ENCODE results near the gene EVA1B. TPM values are rescaled to one million over a fixed set of nuclear protein-coding genes. Genes with fewer than 3 reads are reported as not detected.

The EVA1B gene
- total RNA-seq, 1 donor from 2014 or later, result 139 TPM

DNA sequence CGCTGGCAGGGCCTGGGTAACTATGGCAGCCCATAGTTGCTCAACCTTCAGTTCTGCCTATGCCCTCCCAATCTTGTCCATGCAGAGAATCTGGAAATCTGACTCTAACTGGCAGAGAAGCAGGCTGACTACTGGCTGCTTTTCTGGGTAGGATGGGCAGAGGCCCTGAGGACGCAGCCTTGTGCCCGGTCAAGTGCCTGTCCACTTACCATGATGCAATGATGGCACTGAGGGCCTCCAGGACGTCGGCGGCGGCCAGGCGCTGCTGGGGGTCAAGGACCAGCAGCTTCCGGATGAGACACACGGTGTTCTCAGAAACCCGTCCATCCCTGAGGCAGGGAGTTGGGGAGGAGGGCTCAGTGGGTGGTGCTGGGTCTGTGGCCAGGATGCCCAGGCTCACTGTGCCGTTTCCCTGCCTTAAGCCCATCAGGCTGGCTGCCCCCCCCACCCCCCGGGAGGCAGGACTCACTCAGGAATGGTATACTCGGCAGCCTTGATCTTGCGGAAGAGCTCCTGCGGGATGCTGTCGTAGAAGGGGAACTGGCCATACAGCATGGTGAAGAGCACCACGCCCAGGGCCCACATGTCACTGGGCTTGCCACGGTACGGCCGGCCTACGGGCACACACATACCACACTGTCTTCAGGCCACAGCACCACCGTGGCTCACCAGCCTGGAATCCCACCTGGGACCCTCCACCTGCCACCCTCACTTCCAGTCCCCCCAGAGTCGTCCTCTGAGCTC is 20.4 kb upstream of the EVA1B start:
- no peak for DNase-seq (ENCODE audit: low read depth)
- Histone ChIP-seq H3K27me3 (ENCODE audit: control insufficient read depth, insufficient read depth, low read length) (no peaks in the 10 kb centered on the region), H3K4me3 (ENCODE audit: low read depth, low read length) (no peak overlapping the region), H3K36me3 (ENCODE audit: control insufficient read depth, insufficient read depth, low read length) (peaks cover 5% of the 10 kb centered on the region)
- TF ChIP-seq, protein P1, sequence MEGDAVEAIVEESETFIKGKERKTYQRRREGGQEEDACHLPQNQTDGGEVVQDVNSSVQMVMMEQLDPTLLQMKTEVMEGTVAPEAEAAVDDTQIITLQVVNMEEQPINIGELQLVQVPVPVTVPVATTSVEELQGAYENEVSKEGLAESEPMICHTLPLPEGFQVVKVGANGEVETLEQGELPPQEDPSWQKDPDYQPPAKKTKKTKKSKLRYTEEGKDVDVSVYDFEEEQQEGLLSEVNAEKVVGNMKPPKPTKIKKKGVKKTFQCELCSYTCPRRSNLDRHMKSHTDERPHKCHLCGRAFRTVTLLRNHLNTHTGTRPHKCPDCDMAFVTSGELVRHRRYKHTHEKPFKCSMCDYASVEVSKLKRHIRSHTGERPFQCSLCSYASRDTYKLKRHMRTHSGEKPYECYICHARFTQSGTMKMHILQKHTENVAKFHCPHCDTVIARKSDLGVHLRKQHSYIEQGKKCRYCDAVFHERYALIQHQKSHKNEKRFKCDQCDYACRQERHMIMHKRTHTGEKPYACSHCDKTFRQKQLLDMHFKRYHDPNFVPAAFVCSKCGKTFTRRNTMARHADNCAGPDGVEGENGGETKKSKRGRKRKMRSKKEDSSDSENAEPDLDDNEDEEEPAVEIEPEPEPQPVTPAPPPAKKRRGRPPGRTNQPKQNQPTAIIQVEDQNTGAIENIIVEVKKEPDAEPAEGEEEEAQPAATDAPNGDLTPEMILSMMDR (IDR thresholded peaks at IDR 0.05; ENCODE audit: insufficient read depth, low read length, poor library complexity, severe bottlenecking), result no peak

DNA sequence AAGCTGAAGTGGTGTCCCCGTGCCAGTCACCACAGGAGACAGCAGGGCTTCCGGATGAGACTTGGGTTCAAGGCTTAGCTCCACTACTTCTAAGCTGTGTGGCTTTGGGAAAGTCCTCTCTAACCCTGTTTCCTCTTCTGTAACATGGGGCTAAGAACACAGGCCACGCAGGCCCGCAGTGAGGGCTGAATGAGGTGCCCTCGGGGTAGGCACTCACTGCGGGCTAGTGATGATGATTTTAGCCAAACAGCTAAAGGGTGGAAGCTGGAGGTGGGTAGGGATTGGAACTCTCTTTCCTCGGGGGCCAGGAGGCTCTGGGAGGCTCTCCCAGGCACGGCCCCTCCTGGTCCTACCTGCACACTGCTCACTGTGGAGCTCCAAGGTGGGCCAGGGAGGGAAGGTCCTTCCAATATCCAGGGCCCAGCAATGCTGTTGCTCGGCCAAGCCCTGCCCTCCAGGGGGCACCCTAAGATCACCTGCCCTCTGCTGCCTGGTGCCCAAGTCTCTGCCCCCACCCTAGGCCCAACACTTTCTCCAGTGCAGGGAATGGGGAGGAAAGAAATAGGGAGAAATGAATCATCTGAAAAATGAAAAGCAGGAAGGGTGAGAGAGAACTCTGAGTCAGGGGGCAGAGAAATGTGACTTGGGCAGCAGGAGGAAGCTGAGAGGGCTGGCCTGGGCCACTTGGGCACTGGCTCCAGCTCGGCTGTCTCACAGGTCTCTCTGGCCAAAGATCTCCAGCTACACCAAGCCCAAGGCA is 19.2 kb upstream of the EVA1B start:
- Histone ChIP-seq H3K4me3 (ENCODE audit: low read depth, low read length) (no peak overlapping the region), H3K27me3 (ENCODE audit: control insufficient read depth, insufficient read depth, low read length) (no peaks in the 10 kb centered on the region), H3K36me3 (ENCODE audit: control insufficient read depth, insufficient read depth, low read length) (peaks cover 1% of the 10 kb centered on the region)
- DNase-seq (ENCODE audit: low read depth), result no peak
- TF ChIP-seq, protein P1 (IDR thresholded peaks at IDR 0.05; ENCODE audit: insufficient read depth, low read length, poor library complexity, severe bottlenecking), result peak; percentile 89

DNA sequence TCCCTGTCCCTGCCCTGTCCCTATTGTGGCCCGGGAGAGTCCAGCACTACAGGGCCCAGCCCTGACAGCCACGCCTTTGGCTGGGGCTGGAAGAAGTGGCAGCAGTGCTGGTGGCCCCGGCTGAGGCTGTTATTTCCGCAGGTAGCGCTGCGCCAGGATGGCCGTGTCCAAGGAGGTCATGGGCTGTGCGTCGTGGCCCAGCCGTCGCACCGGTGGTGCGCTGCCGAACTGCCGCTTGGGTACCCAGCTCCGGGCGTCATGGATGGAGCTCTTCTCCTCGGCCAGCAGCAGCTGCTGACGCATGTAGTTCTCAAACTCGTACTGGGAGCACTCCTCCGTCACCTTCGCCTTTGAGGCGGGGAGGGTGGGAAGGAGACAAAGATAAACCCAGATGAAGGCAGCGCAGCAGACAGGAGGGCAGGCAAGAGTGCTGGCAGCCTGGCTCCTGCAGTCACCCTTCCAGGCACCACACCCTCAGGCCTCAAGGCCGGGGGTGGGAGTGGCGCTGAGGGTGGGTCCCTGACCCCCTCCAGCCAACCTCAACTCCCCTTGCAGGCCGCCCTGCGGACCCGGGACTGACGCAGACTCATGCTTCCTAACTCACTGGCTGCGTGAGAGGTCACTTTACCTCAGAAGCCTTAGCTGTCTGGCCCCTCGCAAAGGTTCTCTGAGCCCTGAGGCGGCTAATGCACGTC is 18.3 kb upstream of the EVA1B start:
- DNase-seq (ENCODE audit: low read depth), result no peak
- TF ChIP-seq, protein P1 (IDR thresholded peaks at IDR 0.05; ENCODE audit: insufficient read depth, low read length, poor library complexity, severe bottlenecking), result no peak
- Histone ChIP-seq H3K36me3 (ENCODE audit: control insufficient read depth, insufficient read depth, low read length) (peaks cover 1% of the 10 kb centered on the region), H3K4me3 (ENCODE audit: low read depth, low read length) (no peak overlapping the region), H3K27me3 (ENCODE audit: control insufficient read depth, insufficient read depth, low read length) (no peaks in the 10 kb centered on the region)

DNA sequence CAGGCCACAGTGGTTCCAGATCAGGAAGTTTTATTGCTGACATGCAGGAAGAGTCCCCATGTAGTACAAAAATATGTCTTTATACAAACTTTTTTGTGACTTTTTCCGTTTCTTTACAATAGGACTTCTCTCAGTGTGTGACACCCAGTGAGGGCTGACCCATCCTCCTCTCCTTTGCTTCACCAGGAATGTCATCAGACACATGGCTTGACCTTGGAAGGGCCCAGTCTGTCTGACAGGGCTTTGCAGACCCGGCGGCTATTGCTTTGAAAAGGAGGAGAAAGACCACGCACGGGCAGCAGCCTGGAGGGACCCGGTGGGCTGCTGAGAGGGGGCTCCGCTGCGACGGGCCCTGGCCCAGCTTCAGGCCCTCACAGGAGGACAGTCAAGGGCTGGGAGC is 16.2 kb upstream of the EVA1B start:
- Histone ChIP-seq H3K4me3 (ENCODE audit: low read depth, low read length) (no peak overlapping the region), H3K27me3 (ENCODE audit: control insufficient read depth, insufficient read depth, low read length) (no peaks in the 10 kb centered on the region), H3K36me3 (ENCODE audit: control insufficient read depth, insufficient read depth, low read length) (no peaks in the 10 kb centered on the region)
- no peak for DNase-seq (ENCODE audit: low read depth)
- TF ChIP-seq, protein P1 (IDR thresholded peaks at IDR 0.05; ENCODE audit: insufficient read depth, low read length, poor library complexity, severe bottlenecking), result no peak

DNA sequence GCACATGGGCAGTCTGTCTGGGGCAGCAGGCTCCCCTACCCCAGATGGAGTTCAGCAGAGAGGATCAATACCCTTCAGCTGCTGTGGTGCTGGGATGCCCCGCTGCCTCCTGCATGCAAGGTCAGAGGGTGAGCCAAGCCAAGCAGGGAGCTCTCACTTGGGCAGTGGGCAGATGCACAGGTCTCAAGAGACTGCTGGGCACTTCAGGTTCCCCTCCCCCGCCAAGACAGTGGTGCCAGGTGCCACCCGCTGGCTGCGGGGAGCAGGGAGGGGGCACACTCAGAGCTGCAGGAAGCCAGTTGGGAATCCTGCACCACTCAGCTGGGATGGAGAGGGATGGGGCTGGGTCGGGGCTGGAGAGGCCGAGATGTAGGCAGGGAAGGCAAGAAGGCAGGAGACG is 15.8 kb upstream of the EVA1B start:
- TF ChIP-seq, protein P1 (IDR thresholded peaks at IDR 0.05; ENCODE audit: insufficient read depth, low read length, poor library complexity, severe bottlenecking), result no peak
- no peak overlapping the region for H3K4me3 ChIP-seq (ENCODE audit: low read depth, low read length)
- no peaks in the 10 kb centered on the region for H3K36me3 ChIP-seq (ENCODE audit: control insufficient read depth, insufficient read depth, low read length)
- no peak for DNase-seq (ENCODE audit: low read depth)
- H3K27me3 ChIP-seq (ENCODE audit: control insufficient read depth, insufficient read depth, low read length), result no peaks in the 10 kb centered on the region

All from kidney epithelial cell (primary cell).